Measurements from ENCODE around the gene LIMA1. TPM values are rescaled to one million over a fixed set of nuclear protein-coding genes. Genes with fewer than 3 reads are reported as not detected.
"Not testable (repeated sequence)": the region's sequence is repeated elsewhere in the genome, so short reads cannot be mapped to it uniquely, and the experiment has no call there.

Gene LIMA1
- total RNA-seq, 1 donor from 2014 or later = 24.3 TPM

- no peak for DNase-seq (ENCODE audit: low spot score)
- intact Hi-C loops (cut with DNase I) = no loop called here
These were observed 30.2 kb downstream of the LIMA1 start for GRCh38 chr12:50252977-50253602.

DNA sequence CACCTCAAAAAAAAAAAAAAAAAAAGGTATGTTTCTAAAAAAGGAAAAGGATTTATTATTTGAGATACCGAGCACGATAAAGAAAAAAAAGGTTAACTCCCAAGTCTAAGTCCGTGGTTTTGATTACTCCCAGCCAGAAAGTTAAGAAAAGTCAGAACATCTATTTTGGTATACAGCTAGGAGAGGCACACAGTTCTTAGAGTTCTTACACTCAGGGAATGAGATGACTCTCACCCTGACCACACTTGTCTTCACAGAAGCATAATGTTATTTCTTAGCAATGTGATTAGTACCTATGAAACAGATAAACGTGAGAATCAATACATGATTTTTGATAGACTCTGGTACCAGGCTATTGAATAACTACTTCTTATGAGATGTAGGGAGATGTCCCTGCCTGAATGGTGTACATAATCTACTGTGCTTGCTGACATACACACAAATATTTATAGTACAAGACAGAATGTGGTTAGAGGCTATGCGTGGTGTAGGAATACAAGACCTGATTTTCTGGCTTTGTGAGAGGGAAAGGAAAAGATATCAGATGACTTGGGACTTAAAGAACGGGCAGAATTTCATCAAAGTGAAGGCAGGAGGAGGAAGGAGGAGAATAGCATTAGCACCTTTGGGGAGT, 31.6 kb downstream of the LIMA1 start:
- intact Hi-C loops (cut with DNase I) = no loop called here

DNA sequence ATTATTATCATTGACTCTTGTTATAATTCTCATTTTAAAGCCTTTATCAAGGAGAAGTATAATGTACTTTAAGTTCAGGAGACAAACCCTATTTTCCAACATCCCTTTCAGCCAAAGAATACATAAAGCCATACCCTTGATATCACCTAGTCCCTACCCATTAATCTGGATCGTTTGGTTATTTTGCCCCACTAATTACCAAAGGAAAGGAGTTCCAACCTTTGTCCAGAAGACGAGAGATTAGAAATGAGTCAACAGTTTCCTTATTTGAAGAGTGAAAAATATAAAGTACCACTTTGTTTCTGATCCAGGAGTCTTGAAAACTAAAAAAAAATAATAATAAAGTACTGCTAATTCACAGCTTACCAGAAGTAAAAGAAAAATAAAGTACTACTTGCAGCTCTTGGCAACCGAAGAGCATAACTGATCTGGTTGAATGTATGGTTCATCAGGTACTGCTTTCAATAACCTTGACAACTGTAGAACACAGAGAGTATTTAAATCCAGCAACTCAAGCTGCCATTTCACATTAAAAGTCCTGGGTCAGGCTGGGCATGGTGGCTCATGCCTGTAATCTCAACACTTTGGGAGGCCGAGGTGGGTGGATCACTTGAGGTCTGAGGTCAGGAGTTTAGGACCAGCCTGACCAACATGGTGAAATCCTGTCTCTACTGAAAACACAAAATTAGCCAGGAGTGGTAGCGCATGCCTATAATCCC, 33.7 kb downstream of the LIMA1 start:
- intact Hi-C loops (cut with DNase I) = loop anchor here (5.0 kb wide), 1 partner anchor 62 kb away; no protein-coding TSS in a partner anchor
- DNase-seq (ENCODE audit: low spot score) = no peak

More for the DNA sequence above, 31.6 kb downstream of the LIMA1 start:
- DNase-seq (ENCODE audit: low spot score) = no peak

- intact Hi-C loops (cut with DNase I) = loop anchor here (5.0 kb wide), 1 partner anchor 62 kb away; no protein-coding TSS in a partner anchor
- no peak for DNase-seq (ENCODE audit: low spot score)
These were observed 34.4 kb downstream of the LIMA1 start for GRCh38 chr12:50248883-50249282.

DNA sequence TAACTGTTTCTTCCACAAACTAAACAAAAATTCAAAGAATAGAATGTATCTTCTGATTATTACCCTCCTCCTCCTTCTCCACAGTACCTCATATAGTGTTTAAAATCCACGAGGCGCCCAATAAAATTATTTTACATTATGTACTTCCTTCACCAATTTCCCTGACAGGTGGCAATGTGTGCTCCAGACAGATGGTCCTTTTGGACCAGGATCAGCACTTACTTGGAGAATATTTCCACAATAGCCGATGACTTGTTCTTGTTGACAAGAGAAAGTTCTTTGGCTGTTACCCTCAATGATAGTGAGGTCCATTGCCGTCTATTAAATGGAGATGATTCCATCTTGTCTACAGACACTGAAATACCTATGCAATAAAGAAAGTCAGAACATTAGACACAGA, 34.9 kb downstream of the LIMA1 start:
- no peak for DNase-seq (ENCODE audit: low spot score)
- intact Hi-C loops (cut with DNase I) = loop anchor here (5.0 kb wide), 1 partner anchor 61 kb away; no protein-coding TSS in a partner anchor

DNA sequence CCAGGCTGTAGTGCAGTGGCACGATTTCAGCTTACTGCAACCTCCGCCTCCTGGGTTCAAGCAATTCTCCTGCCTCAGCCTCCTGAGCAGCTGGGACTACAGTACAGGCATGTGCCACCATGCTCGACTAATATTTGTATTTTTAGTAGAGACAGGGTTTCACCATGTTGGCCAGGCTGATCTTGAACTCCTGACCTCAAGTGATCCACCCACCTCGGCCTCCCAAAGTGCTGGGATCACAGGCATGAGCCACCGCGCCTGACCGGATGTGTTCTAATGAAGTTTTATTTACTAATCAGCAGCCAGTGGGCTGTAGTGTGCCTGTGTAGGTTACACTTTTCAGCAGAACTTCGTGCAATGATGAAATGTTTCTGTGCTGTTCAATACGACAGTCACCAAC, 35.7 kb downstream of the LIMA1 start:
- intact Hi-C loops (cut with DNase I) = loop anchor here (5.0 kb wide), 1 partner anchor 60 kb away; no protein-coding TSS in a partner anchor
- not testable (repeated sequence) for DNase-seq (ENCODE audit: low spot score)

- peak; percentile 88 for DNase-seq (ENCODE audit: low spot score)
- intact Hi-C loops (cut with DNase I) = loop anchor here (5.0 kb wide), 1 partner anchor 60 kb away; no protein-coding TSS in a partner anchor
These were observed 36.3 kb downstream of the LIMA1 start for GRCh38 chr12:50246873-50247612.

DNA sequence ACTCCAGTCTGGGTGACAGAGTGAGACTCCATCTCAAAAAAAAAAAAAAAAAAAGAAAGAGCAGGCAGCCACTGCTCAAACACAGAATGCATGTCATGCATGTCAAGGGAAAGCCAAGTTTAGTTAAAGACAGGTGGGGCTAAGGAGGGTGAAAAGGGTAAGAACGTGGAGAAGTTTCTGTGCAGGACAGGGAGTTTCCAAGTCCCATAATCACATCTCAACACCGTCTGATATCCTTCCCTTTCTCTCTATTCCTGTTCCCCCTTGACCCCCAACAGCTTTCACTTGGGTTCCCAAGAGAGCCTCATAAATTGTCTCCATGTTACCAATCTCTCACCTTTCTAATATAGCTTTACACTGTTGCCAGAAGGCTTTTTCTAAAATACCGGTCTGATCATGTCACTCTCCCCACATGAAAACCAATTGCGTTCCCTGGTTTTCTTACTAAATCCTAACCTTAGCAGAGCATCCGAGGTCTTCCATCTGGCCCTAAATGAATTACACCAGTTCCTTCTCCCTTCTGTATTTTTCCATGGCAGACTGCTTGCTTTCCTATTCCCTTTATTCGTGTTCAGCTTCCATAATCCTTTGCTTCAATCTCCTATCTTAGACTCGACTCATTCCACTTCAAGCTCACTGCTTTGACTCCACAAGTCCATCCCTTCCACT, 37.0 kb downstream of the LIMA1 start:
- DNase-seq (ENCODE audit: low spot score) = no peak
- intact Hi-C loops (cut with DNase I) = loop anchor here (5.0 kb wide), 1 partner anchor 59 kb away; no protein-coding TSS in a partner anchor

- intact Hi-C loops (cut with DNase I) = no loop called here
- no peak for DNase-seq (ENCODE audit: low spot score)
These were observed 39.8 kb downstream of the LIMA1 start for GRCh38 chr12:50243507-50243906.

DNA sequence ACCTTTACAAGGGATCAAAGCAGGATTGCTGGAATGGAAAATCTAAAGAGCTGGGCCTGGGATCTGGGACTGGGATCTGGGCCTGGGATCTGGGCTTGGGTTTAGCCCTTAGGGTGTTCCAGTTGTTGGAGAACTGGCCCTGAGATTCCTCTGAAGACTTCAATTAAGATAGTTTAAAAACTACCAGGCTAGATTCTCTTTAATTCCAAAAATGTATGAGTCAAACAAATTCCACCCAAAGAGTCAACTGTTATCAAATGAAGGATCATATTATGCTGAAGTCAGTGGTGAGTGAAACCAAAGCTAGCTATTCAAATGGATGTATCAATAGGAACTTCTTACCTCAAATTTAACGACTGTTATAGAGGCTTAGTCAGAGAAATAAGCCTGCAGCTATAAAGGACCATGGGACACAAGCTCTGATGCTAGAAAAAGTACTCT, 40.5 kb downstream of the LIMA1 start:
- intact Hi-C loops (cut with DNase I) = no loop called here

GRCh38 chr12:50241178-50241577, 42.1 kb downstream of the LIMA1 start:
- DNase-seq (ENCODE audit: low spot score) = no peak
- intact Hi-C loops (cut with DNase I) = no loop called here

More for the DNA sequence above, 40.5 kb downstream of the LIMA1 start:
- no peak for DNase-seq (ENCODE audit: low spot score)

- intact Hi-C loops (cut with DNase I) = no loop called here
- DNase-seq (ENCODE audit: low spot score) = no peak
These were observed 42.6 kb downstream of the LIMA1 start for GRCh38 chr12:50240792-50241114.

GRCh38 chr12:50240096-50240791, 43.1 kb downstream of the LIMA1 start:
- intact Hi-C loops (cut with DNase I) = no loop called here
- no peak for DNase-seq (ENCODE audit: low spot score)

GRCh38 chr12:50239355-50239891, 43.9 kb downstream of the LIMA1 start:
- intact Hi-C loops (cut with DNase I) = no loop called here
- no peak for DNase-seq (ENCODE audit: low spot score)

- no peak for DNase-seq (ENCODE audit: low spot score)
- intact Hi-C loops (cut with DNase I) = no loop called here
These were observed 49.0 kb downstream of the LIMA1 start for GRCh38 chr12:50234347-50234746.

GRCh38 chr12:50232771-50233209, 50.5 kb downstream of the LIMA1 start:
- intact Hi-C loops (cut with DNase I) = no loop called here
- DNase-seq (ENCODE audit: low spot score) = no peak

GRCh38 chr12:50232206-50232605, 51.1 kb downstream of the LIMA1 start:
- intact Hi-C loops (cut with DNase I) = no loop called here
- no peak for DNase-seq (ENCODE audit: low spot score)

DNA sequence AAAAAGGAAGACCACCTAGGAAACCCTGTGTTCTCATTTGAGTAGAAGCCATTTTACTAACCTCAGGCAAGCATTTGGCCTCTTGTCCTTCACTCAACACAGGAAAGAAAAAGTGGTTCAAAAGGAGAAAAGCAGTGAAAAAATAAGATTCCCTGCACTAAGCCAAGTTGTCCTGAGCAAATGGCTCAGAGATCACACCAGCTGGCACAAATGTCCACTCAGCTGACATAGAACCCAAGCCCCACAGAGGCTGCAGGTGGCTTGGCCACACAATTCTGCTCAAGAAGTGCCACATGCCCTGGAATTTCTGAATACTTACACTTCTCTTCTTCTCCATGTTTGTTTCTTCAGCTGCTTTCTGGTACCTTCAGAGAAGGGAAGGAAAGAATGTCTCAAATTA, 52.0 kb downstream of the LIMA1 start:
- no peak for DNase-seq (ENCODE audit: low spot score)
- intact Hi-C loops (cut with DNase I) = no loop called here
